GM23338 (cell line): ENCODE measurements around the gene CIPC. TPM values are rescaled to one million over a fixed set of nuclear protein-coding genes. Genes with fewer than 3 reads are reported as not detected.

Source experiments
- ATAC-seq: fragments of 200-7000 bp; cut with Tn5 transposase; 3 replicates; pipeline ENCODE4 v1.9.1; 2020
- DNase-seq: peaks from one replicate; pipeline ENCODE4 v3.0.0-alpha.2; 2015; ENCODE audit warnings: low spot score
- H2AFZ ChIP-seq: fragments of 200-600 bp; sonication (generic); 2 replicates; pipeline ENCODE4 v1.8.0; 2016; ENCODE audit warnings: antibody characterized with exemption, mild to moderate bottlenecking, moderate library complexity
- H3F3A ChIP-seq: fragments of 200-600 bp; sonication (generic); replicated peaks from 2 replicates; pipeline ENCODE4 v1.8.0; 2017; ENCODE audit warnings: antibody characterized with exemption, mixed run types, low read depth
- H3K27ac ChIP-seq: fragments of 200-600 bp; sonication (generic); 2 replicates; pipeline ENCODE4 v1.6.1; 2016; ENCODE audit warnings: low read depth
- H3K27me3 ChIP-seq: fragments of 200-600 bp; sonication (generic); 2 replicates; pipeline ENCODE4 v1.8.0; 2016; ENCODE audit warnings: mild to moderate bottlenecking, mixed run types, moderate library complexity; ENCODE audit not compliant: insufficient read depth
- H3K36me3 ChIP-seq: fragments of 200-600 bp; sonication (generic); 2 replicates; pipeline ENCODE4 v1.8.0; 2016; ENCODE audit warnings: mild to moderate bottlenecking; ENCODE audit not compliant: insufficient read depth
- H3K4me1 ChIP-seq: fragments of 200-600 bp; sonication (generic); 2 replicates; pipeline ENCODE4 v1.8.0; 2016; ENCODE audit warnings: mild to moderate bottlenecking, moderate library complexity; ENCODE audit not compliant: insufficient read depth
- H3K4me2 ChIP-seq: fragments of 200-600 bp; sonication (generic); 2 replicates; pipeline ENCODE4 v1.7.1; 2017; ENCODE audit warnings: mixed run types
- H3K4me3 ChIP-seq: fragments of 200-600 bp; sonication (generic); 2 replicates; pipeline ENCODE4 v1.6.1; 2016; ENCODE audit warnings: mixed run types
- H3K79me2 ChIP-seq: fragments of 200-600 bp; sonication (generic); replicated peaks from 2 replicates; pipeline ENCODE4 v1.8.0; 2017; ENCODE audit warnings: mild to moderate bottlenecking; ENCODE audit not compliant: insufficient read depth
- H3K9me2 ChIP-seq: fragments of 200-600 bp; sonication (generic); 2 replicates; pipeline ENCODE4 v1.8.0; 2017; ENCODE audit not compliant: insufficient read depth
- H4K20me1 ChIP-seq: fragments of 200-600 bp; sonication (generic); replicated peaks from 2 replicates; pipeline ENCODE4 v1.8.0; 2017; ENCODE audit warnings: mild to moderate bottlenecking; ENCODE audit not compliant: insufficient read depth
- H3K27ac Mint-ChIP-seq: 2 replicates; pipeline ENCODE4 v1.8.0; 2020; ENCODE audit warnings: inconsistent platforms, mild to moderate bottlenecking, moderate library complexity, mixed read lengths
- H3K27me3 Mint-ChIP-seq: 3 replicates; pipeline ENCODE4 v1.8.0; 2022; ENCODE audit warnings: low read depth, mild to moderate bottlenecking, moderate library complexity, mixed read lengths, inconsistent platforms; ENCODE audit not compliant: insufficient read depth, poor library complexity
- H3K36me3 Mint-ChIP-seq: 3 replicates; pipeline ENCODE4 v1.8.0; 2021; ENCODE audit warnings: low read depth, mild to moderate bottlenecking, inconsistent platforms, moderate library complexity, mixed read lengths
- H3K4me1 Mint-ChIP-seq: 3 replicates; pipeline ENCODE4 v1.8.0; 2020; ENCODE audit warnings: mild to moderate bottlenecking, inconsistent platforms, mixed read lengths
- H3K4me3 Mint-ChIP-seq: 3 replicates; pipeline ENCODE4 v1.8.0; 2021; ENCODE audit warnings: moderate library complexity, mild to moderate bottlenecking, inconsistent platforms, mixed read lengths
- H3K9me3 Mint-ChIP-seq: 3 replicates; pipeline ENCODE4 v1.8.0; 2020; ENCODE audit warnings: moderate library complexity, mild to moderate bottlenecking, inconsistent platforms, mixed read lengths
- CREB1 ChIP-seq: fragments of 250-450 bp; sonication (Bioruptor Pico); IDR thresholded peaks from 2 replicates; pipeline ENCODE4 v1.5.0; 2020; ENCODE audit warnings: low read depth, mild to moderate bottlenecking, moderate library complexity
- CTCF ChIP-seq, 2 experiments: fragments of 200-600 bp in 1 of 2; sonication (generic) in 1 of 2; conservative IDR thresholded peaks; 2 replicates each; pipeline versions ENCODE4 v1.5.1 to v1.6.1; 2016 to 2017; ENCODE audit warnings: antibody characterized with exemption in 2 of 2, low read depth in 2 of 2, mild to moderate bottlenecking in 2 of 2, moderate library complexity in 1 of 2
- ETS1 ChIP-seq: IDR thresholded peaks from 2 replicates; pipeline ENCODE4 v1.6.1; 2016; ENCODE audit warnings: antibody characterized with exemption
- EZH2 ChIP-seq: fragments of 200-600 bp; sonication (generic); IDR thresholded peaks from one replicate; pipeline ENCODE4 v1.8.0; 2017; ENCODE audit warnings: antibody characterized with exemption, mild to moderate bottlenecking, low read depth; ENCODE audit not compliant: unreplicated experiment
- EZH2phosphoT487 ChIP-seq: fragments of 200-600 bp; sonication (generic); IDR thresholded peaks from one replicate; pipeline ENCODE4 v1.8.1; 2018; ENCODE audit warnings: antibody characterized with exemption; ENCODE audit not compliant: unreplicated experiment
- JUNB ChIP-seq: IDR thresholded peaks from one replicate; pipeline ENCODE4 v1.6.1; 2016; ENCODE audit warnings: antibody characterized with exemption; ENCODE audit not compliant: unreplicated experiment
- NANOG ChIP-seq: IDR thresholded peaks from 2 replicates; pipeline ENCODE4 v1.6.1; 2016; ENCODE audit warnings: antibody characterized with exemption, borderline replicate concordance
- POLR2AphosphoS5 ChIP-seq: IDR thresholded peaks from 2 replicates; pipeline ENCODE4 v1.6.1; 2016; ENCODE audit warnings: antibody characterized with exemption, low read depth
- REST ChIP-seq: IDR thresholded peaks from one replicate; pipeline ENCODE4 v1.6.1; 2018; ENCODE audit warnings: antibody characterized with exemption; ENCODE audit not compliant: unreplicated experiment
- STAT1 ChIP-seq: IDR thresholded peaks from one replicate; pipeline ENCODE4 v1.6.1; 2016; ENCODE audit warnings: antibody characterized with exemption; ENCODE audit not compliant: unreplicated experiment
- ZNF114 ChIP-seq: fragments of 250-450 bp; sonication (Bioruptor Pico); IDR thresholded peaks from 2 replicates; pipeline ENCODE4 v1.5.0; 2020; ENCODE audit warnings: mild to moderate bottlenecking, moderate library complexity
- ZNF331 ChIP-seq: fragments of 250-450 bp; sonication (Bioruptor Pico); IDR thresholded peaks from 2 replicates; pipeline ENCODE4 v1.5.0; 2020; ENCODE audit warnings: low read depth, mild to moderate bottlenecking, moderate library complexity
- ZNF462 ChIP-seq: fragments of 250-450 bp; sonication (Bioruptor Pico); IDR thresholded peaks from 2 replicates; pipeline ENCODE4 v1.5.0; 2020; ENCODE audit warnings: mild to moderate bottlenecking, moderate library complexity
- polyA plus RNA-seq: library from polyadenylated mRNA; unstranded; fragments of >200 nt; fragmentation: Nextera tagmentation; extraction: Ambion mirVana; gene quantifications from 2 replicates; pipeline ENCODE4 v1.2.1, GENCODE V29; 2016
- total RNA-seq: library from RNA; depleted of rRNA; stranded (reverse); fragments of >200 nt; shearing (Covaris generic); gene quantifications from 2 replicates; pipeline ENCODE4 v1.2.3, GENCODE V29; 2014

CIPC gene
- total and polyA plus RNA-seq, 2 experiments from 2014 or later: 8.1 to 36.9 TPM

DNA sequence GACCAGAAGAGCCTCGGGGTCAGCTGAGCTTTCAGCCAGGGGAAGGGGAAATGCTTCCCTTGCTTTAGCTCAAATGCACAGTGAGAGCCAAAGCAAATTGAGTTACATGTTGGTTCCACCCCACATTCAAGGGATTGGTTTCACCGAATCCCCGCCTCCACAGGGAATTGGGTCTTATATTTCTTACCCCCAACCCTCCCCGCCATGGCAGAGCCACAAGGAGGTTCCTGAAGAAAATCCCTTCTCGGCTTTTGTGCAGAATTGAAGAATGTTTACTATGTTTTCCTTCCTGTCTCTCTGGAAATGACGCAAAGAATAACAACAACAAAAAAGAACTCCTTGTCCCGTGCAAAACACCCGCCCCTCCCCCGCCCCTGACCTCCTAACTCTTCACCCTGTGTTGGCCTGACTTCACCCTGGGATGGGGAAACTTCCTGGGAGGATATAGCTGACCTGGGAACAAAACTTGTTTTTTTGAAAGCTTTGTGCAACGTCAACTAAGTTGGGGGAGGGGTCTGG lies 21.9 kb upstream of the CIPC start:
- no peaks in the 10 kb centered on the region for H3K27me3 ChIP-seq
- no peaks in the 10 kb centered on the region for H3K9me2 ChIP-seq
- DNase-seq: peak; percentile 77
- ATAC-seq: peak; percentile 73
- peak overlapping the region; percentile 34 for H3K4me3 ChIP-seq
- H2AFZ ChIP-seq: peak overlapping the region; percentile 87
- TF ChIP-seq CREB1 (CRISPR knock-in tag): no peak
- TF ChIP-seq ZNF114 (CRISPR knock-in tag): no peak
- TF ChIP-seq EZH2phosphoT487: no peak
- no peak for TF ChIP-seq REST
- no peak for TF ChIP-seq ZNF462 (CRISPR knock-in tag)
- TF ChIP-seq EZH2: no peak
- no peak for TF ChIP-seq NANOG
- TF ChIP-seq STAT1: no peak
- TF ChIP-seq ETS1: no peak
- no peak for TF ChIP-seq JUNB
- TF ChIP-seq ZNF331 (CRISPR knock-in tag): no peak
- no peak for TF ChIP-seq POLR2AphosphoS5
- TF ChIP-seq CTCF (conservative IDR thresholded peaks at IDR 0.05; ENCODE audit: low read depth in 2 of 2): no peak
- H3K27ac Mint-ChIP-seq: peak overlapping the region; percentile 93
- no peaks in the 10 kb centered on the region; the same call in 1 of the 2 replicates for H3F3A ChIP-seq
- H3K36me3 ChIP-seq: no peaks in the 10 kb centered on the region
- peak overlapping the region; percentile 82; the same call in 1 of the 2 replicates for H3K27ac ChIP-seq
- H3K4me1 Mint-ChIP-seq: peaks cover 24% of the 10 kb centered on the region; the same call in 2 of the 3 replicates
- H3K27me3 Mint-ChIP-seq: peaks cover 10% of the 10 kb centered on the region
- no peaks in the 10 kb centered on the region for H3K36me3 Mint-ChIP-seq
- peak overlapping the region; percentile 57; the same call in 2 of the 3 replicates for H3K4me3 Mint-ChIP-seq
- no peaks in the 10 kb centered on the region for H3K79me2 ChIP-seq
- peak overlapping the region; percentile 49 for H3K4me2 ChIP-seq
- H4K20me1 ChIP-seq: no peaks in the 10 kb centered on the region
- peaks cover 26% of the 10 kb centered on the region for H3K4me1 ChIP-seq
- 0 out of 3 replicates have a peak, but pooled peaks cover 3% of the 10 kb centered on the region for H3K9me3 Mint-ChIP-seq
